GM18498 (cell line): ENCODE data around the gene HCRTR2.

ENCODE experiments used
- ATAC-seq: cut with Tn5 transposase; IDR thresholded peaks from one replicate; pipeline ENCODE4 v1.9.1; 2021; ENCODE audit warnings: mild to moderate bottlenecking, moderate library complexity; ENCODE audit not compliant: unreplicated experiment

HCRTR2 gene

DNA sequence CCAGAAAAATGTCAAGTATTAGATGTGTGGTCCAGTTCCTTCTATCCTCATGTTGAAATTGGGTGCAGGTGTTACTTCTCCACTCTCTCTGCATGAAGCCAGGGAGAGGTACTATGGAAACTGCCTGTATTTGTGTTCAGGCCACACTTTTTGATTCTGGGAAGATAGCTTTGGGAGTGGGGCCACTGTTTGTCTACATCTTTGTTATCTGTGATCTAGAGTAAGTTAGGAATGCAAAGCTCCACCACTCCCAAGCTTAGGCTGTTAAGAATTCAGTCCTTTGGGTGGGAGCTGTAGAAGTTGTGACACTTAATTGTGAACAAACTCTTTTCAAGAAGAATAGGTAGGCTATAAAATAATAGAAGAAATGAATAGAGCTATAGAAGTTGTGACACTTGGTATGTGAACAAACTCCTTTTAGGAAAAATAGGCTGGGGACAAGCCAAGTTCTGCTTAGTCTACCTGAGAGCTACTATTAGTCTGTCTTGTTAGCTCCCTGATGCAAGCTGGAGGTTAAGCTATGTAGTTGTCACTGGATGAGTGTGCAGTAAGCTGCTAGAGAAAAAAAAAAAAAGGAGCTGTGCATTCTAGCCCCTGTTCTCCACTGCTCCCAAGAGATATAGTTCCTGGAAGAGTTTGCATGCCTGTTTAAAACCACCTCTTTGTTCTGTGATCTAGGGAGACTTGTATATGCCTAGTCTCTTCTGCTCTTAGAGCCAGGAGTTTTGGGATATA lies 145.8 kb downstream of the HCRTR2 start:
- ATAC-seq: no peak

DNA sequence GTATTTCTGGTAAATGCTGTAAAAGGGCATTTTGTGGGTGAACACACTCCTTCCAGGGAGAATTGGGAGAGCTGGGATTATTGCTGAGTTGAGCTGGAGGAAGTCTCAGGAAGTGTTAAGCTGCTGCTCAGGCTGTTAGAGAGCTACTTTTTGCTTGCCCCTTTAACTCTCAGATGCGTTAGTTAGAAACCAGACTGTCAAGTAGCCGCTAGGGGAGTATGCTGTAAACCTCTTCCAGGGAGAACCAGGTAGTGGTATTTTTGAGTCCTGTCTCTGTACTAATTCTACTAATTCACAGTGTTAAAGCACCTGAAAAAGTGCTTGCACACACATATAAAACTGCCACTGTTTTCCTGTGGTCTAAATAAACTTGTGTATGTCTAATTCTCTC lies 146.4 kb downstream of the HCRTR2 start:
- ATAC-seq: no peak

DNA sequence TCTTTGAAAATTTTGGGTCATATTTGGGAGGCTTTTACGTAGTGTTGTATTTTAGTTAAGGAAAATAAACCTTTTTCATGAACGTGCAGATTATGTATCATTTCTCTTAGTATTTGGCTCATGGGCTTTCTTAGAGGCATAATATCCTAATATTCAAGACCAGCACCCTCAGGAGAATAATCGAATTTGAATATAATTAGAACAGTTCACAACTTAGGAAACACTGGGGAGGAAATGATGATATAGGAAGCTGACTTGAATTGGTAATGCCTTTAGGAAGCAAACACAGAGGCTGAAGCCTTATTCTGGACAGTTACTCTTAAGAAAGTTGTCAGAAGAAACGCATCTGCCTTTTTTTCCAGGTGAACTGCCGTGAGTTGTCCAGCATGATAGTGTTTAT lies 152.9 kb downstream of the HCRTR2 start, which contains the start of gene GFRAL:
TSS of gene GFRAL (plus strand) at position 301 of the 400 bp plus-strand sequence. CDS start at position 387, 86 bp downstream.
- ATAC-seq: no peak
